Ishikawa (cell line): ENCODE results near the gene C3.
A peak's percentile ranks its signal among the peaks of the same experiment; 100 is the strongest.

Experiments used
- CEBPB ChIP-seq: IDR thresholded peaks from 2 replicates; pipeline ENCODE4 v1.6.1; 2012
- CREB1 ChIP-seq: IDR thresholded peaks from 2 replicates; pipeline ENCODE4 v1.6.1; 2012; ENCODE audit warnings: low read depth
- EGR1 ChIP-seq: IDR thresholded peaks from 2 replicates; pipeline ENCODE4 v1.6.1; 2012
- EP300 ChIP-seq: IDR thresholded peaks from 2 replicates; pipeline ENCODE4 v1.6.1; 2012; ENCODE audit warnings: borderline replicate concordance
- FOXM1 ChIP-seq: IDR thresholded peaks from 2 replicates; pipeline ENCODE4 v1.6.1; 2012; ENCODE audit warnings: low read depth, borderline replicate concordance
- NFIC ChIP-seq: IDR thresholded peaks from 2 replicates; pipeline ENCODE4 v1.6.1; 2012
- RAD21 ChIP-seq: IDR thresholded peaks from 2 replicates; pipeline ENCODE4 v1.6.1; 2012; ENCODE audit warnings: low read depth
- TAF1 ChIP-seq: IDR thresholded peaks from 2 replicates; pipeline ENCODE4 v1.6.1; 2012; ENCODE audit warnings: low read depth, mild to moderate bottlenecking
- TCF12 ChIP-seq: IDR thresholded peaks from 2 replicates; pipeline ENCODE4 v1.6.1; 2012; ENCODE audit warnings: low read depth
- TEAD4 ChIP-seq: IDR thresholded peaks from 2 replicates; pipeline ENCODE4 v1.6.1; 2012
- YY1 ChIP-seq: IDR thresholded peaks from 2 replicates; pipeline ENCODE4 v1.6.1; 2012; ENCODE audit warnings: low read depth
- ZBTB7A ChIP-seq: IDR thresholded peaks from 2 replicates; pipeline ENCODE4 v1.6.1; 2012; ENCODE audit warnings: low read depth
- TF ChIP-seq, protein P1 (sequence below): IDR thresholded peaks from 2 replicates; pipeline ENCODE4 v1.6.1; 2012
- TF ChIP-seq, protein P2 (sequence below): IDR thresholded peaks from 2 replicates; pipeline ENCODE4 v1.6.1; 2012
- TF ChIP-seq, protein P3 (sequence below): IDR thresholded peaks from 2 replicates; pipeline ENCODE4 v1.6.1; 2012; ENCODE audit warnings: low read depth, mild to moderate bottlenecking

C3 gene

DNA sequence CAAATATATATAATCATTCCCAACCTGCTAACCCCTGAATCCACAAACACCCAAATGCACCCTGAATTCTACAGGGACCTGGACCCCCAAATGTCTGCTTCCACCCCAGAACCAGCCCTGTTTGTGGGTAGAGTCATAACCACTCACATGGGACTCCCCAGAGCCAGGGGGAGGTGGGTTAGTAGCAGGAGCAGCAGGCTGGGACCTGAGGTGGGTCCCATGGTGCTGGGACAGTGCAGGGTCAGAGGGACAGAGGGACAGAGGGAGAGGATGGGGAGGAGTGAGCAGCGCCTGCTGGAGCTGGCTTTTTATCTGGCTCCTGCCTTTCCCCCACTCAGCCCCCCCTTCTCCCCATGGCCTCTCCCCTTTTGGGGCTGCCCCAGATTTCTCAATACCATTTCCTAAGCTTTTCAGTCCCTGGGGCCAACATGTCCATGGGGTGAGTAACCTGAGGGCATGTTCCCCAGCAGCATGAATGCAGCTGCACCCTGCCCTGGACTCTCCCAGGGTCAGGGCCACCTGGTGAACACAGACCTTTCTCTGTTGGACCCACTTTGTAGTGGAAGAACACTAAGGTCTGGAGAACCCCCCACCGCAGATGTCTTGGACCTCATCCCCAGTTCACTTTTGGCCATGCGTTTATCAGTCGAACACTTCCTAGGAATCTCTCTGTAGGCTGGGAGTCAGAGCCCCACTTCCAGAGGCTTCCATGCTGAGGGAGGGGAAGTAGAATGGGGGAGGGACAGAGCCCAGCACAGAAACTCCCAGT, at the start of gene C3:
Gene C3, minus strand, starts transcription at position 282 of the 769 bp plus-strand sequence. Its CDS starts 61 bp downstream, at position 221.
- TF ChIP-seq, protein P1, sequence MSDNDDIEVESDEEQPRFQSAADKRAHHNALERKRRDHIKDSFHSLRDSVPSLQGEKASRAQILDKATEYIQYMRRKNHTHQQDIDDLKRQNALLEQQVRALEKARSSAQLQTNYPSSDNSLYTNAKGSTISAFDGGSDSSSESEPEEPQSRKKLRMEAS = no peak

DNA sequence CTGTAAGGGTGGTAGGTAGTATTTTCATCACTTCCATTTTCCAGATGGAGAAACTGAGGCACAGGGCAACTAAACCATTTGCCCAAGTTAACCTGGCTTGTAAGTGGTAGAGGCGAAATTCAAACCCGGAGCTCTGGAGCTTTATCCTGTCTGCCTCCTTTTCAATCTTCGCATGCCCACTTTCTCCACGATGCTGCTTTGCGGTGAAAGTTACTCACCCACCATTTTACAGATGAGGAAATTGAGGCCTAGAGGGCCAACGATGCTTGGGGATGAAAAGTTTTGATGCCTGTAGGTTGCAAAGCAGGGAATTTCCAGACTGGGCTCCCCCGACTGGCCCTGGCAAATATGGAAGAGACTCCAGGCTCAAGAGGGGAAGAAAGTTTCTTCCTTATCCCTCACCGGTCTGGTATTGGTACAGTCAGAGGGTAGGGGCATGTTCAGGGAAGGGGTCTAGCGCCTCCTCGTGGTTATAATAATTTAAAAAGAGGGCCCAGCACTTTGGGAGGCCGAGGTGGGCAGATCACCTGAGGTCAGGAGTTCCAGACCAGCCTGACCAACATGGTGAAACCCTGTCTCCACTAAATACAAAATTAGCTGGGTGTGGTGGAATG, 48.7 kb upstream of the C3 start:
- no peak for TF ChIP-seq YY1
- TF ChIP-seq EGR1 = no peak
- TF ChIP-seq, protein P2, sequence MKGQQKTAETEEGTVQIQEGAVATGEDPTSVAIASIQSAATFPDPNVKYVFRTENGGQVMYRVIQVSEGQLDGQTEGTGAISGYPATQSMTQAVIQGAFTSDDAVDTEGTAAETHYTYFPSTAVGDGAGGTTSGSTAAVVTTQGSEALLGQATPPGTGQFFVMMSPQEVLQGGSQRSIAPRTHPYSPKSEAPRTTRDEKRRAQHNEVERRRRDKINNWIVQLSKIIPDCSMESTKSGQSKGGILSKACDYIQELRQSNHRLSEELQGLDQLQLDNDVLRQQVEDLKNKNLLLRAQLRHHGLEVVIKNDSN = no peak
- TF ChIP-seq RAD21 = peak; percentile 64

DNA sequence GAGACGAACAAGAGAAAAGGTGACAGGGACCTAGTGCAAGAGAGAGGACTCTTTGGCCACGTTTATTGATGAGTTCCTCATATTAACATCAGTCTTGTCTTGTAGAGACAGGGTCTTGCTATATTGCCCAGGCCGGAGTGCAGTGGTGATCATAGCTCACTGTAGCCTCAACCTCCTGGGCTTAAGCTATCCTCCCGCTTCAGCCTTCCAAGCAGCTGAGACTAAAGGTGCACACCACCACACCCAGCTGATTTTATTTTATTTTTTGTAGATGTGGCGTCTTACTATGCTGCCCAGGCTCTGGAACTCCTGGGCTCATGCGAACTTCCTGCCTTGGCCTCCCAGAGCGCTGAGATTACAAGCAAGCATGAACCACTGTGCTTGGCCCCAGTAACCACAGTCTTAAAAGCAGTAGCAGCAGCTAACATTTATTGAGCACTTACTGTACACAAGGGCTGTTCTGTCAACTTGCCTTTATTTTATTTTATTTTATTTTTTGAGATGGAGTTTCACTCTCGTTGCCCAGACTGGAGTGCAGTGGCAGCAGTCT, 47.9 kb upstream of the C3 start:
- TF ChIP-seq, protein P1 = no peak
- TF ChIP-seq NFIC = no peak
- TF ChIP-seq ZBTB7A = no peak
- no peak for TF ChIP-seq TEAD4
- no peak for TF ChIP-seq CEBPB
- TF ChIP-seq YY1 = no peak
- TF ChIP-seq, protein P2 = no peak
- no peak for TF ChIP-seq EP300
- TF ChIP-seq, protein P3, sequence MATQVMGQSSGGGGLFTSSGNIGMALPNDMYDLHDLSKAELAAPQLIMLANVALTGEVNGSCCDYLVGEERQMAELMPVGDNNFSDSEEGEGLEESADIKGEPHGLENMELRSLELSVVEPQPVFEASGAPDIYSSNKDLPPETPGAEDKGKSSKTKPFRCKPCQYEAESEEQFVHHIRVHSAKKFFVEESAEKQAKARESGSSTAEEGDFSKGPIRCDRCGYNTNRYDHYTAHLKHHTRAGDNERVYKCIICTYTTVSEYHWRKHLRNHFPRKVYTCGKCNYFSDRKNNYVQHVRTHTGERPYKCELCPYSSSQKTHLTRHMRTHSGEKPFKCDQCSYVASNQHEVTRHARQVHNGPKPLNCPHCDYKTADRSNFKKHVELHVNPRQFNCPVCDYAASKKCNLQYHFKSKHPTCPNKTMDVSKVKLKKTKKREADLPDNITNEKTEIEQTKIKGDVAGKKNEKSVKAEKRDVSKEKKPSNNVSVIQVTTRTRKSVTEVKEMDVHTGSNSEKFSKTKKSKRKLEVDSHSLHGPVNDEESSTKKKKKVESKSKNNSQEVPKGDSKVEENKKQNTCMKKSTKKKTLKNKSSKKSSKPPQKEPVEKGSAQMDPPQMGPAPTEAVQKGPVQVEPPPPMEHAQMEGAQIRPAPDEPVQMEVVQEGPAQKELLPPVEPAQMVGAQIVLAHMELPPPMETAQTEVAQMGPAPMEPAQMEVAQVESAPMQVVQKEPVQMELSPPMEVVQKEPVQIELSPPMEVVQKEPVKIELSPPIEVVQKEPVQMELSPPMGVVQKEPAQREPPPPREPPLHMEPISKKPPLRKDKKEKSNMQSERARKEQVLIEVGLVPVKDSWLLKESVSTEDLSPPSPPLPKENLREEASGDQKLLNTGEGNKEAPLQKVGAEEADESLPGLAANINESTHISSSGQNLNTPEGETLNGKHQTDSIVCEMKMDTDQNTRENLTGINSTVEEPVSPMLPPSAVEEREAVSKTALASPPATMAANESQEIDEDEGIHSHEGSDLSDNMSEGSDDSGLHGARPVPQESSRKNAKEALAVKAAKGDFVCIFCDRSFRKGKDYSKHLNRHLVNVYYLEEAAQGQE = no peak

DNA sequence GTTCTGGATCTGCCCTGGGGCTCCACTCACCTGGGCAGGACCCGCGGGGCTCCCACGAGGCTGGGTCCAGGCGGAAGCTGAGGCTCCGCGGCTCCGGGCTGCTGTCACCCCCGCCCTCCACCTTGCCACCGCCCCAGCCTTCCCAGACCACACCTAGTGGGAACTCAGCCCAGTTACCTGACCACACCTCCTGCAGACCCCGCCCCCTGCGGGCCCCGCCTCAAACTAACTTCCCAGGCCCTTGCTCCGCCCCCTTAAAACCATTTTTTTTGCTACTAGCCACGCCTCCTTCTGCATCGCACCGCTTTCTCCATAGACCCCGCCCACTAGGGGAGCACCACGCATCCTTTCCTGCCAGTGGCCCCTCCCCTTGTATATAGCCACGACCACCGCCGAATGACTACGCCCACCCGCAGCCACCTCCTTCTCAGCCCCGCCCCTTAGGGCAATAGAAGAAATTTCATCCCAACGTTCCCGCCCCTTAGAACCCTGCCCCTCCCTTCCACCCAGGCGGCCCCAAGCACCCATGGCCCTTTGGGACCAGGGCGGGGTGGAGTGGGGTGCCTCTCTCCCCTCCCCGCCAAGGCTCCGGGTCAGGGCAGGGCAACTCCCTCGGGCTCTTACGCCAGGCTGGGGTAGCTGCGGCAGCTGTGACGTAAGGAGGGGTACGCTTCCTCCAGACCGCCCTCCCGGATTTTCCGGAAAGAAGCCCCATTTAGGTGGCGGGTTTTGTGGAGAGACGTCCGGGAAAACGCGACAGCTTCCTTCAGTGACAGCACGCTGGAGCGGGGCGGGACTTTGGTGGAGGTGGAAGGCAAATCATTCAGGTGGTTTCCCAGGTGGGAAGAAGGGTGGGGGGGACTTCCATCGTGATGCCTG, 47.1 kb upstream of the C3 start, which contains the start of gene SH2D3A:
Gene SH2D3A, minus strand, starts transcription at position 79 of the 879 bp plus-strand sequence. CDS start 3,687 bp downstream, outside the sequence.
- TF ChIP-seq, protein P1 = no peak; the same call in 1 of the 2 replicates
- TF ChIP-seq TCF12 (peak; percentile 47; the same call in 1 of the 2 replicates), TAF1 (no peak; the same call in 1 of the 2 replicates), YY1 (no peak), TEAD4 (peak; percentile 20; the same call in 1 of the 2 replicates), CREB1 (peak; percentile 80), RAD21 (no peak), ZBTB7A (no peak), CEBPB (0 out of 2 replicates have a peak, but pooled peaks have one; percentile 5), NFIC (peak; percentile 48; the same call in 1 of the 2 replicates), EP300 (no peak)

DNA sequence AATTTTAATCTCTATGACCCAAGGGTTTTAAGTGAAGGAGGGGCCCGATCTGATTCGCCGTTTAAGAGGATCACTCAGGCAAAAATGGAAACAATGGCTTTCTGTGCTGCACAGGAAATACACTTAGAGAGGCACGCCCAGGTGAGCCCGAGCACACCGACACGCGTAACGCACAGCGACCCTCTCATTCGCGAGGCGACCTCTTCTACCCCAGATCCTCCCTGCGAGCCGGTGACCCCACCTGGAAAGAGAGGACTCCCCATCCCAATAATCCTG, 46.6 kb upstream of the C3 start:
- TF ChIP-seq RAD21 (no peak), YY1 (peak; percentile 35; the same call in 1 of the 2 replicates), CREB1 (no peak), ZBTB7A (no peak), FOXM1 (no peak), CEBPB (no peak)
- TF ChIP-seq, protein P1 = no peak; the same call in 1 of the 2 replicates

DNA sequence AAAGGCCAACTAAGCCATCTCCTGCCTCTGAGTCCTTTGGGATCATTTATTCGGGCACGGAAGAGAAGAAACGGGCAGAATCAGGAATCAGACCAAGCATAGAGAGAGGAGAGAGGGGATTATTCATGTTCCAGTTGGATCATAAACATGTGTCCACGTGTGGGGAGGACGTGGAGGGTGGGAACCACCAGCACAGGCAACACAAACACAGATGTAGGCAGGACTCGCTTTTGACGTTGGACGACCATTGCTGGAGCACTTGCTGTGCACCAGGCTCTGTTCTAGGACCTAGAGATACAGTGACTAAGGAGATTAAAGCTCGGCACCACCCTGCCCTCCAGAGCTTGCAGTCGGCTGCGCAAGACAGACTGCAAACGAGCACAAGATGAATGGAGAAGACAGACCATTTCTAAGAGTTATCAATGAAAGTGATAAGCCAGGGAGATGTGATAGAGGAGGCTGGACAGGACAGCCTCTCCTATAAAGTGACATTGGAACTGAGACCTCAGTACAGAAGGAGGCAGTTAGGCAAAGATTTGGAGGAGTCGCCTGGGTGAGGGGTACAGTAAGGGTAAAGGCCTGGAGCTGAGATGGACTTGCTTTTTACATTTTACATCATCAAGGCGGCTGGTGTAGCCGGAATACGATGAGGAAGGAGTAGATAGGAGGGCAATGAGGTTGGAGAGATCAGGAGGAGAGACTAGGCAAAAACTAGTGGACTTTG, 46.1 kb upstream of the C3 start:
- no peak for TF ChIP-seq NFIC
- no peak for TF ChIP-seq TEAD4
- TF ChIP-seq, protein P1 = peak; percentile 43; the same call in 1 of the 2 replicates
